Measurements from ENCODE around the gene TUBB1.
A peak's percentile ranks its signal among the peaks of the same experiment; 100 is the strongest.
"Not testable (repeated sequence)": the region's sequence is repeated elsewhere in the genome, so short reads cannot be mapped to it uniquely, and the experiment has no call there.

Gene TUBB1

GRCh38 chr20:59006167-59006863, 12.9 kb upstream of the TUBB1 start:
- no peak for DNase-seq
- no peak for ATAC-seq

GRCh38 chr20:59006864-59007664, 12.2 kb upstream of the TUBB1 start, which contains the start of gene CTSZ:
CTSZ (minus strand) TSS chr20:59007254; CDS start chr20:59007128, 126 bp downstream.
- ATAC-seq (peak; percentile 69), DNase-seq (peak; percentile 61)

GRCh38 chr20:59007665-59008511, 11.3 kb upstream of the TUBB1 start:
- ATAC-seq (no peak), DNase-seq (peak; percentile 45)

GRCh38 chr20:59008715-59009336, 10.4 kb upstream of the TUBB1 start:
- DNase-seq (no peak), ATAC-seq (no peak)

- DNase-seq (no peak), ATAC-seq (no peak)
These were observed 8.8 kb upstream of the TUBB1 start for GRCh38 chr20:59010321-59010994.

- no peak for DNase-seq
- no peak for ATAC-seq
These were observed 8.0 kb upstream of the TUBB1 start for GRCh38 chr20:59010995-59011873.

- ATAC-seq, DNase-seq: not testable (repeated sequence)
These were observed 7.4 kb upstream of the TUBB1 start for GRCh38 chr20:59011874-59012157.

GRCh38 chr20:59013031-59013951, 5.9 kb upstream of the TUBB1 start:
- no peak for ATAC-seq
- no peak for DNase-seq

- no peak for DNase-seq
- no peak for ATAC-seq
These were observed 5.1 kb upstream of the TUBB1 start for GRCh38 chr20:59013959-59014608.

GRCh38 chr20:59014680-59015389, 4.4 kb upstream of the TUBB1 start:
- no peak for DNase-seq

GRCh38 chr20:59015411-59015810, 3.8 kb upstream of the TUBB1 start:
- ATAC-seq, result no peak
- DNase-seq, result no peak

More at GRCh38 chr20:59014680-59015389, 4.4 kb upstream of the TUBB1 start:
- no peak for ATAC-seq

GRCh38 chr20:59015812-59016711, 3.2 kb upstream of the TUBB1 start:
- no peak for DNase-seq
- no peak for ATAC-seq

- DNase-seq (no peak), ATAC-seq (no peak)
These were observed 2.3 kb upstream of the TUBB1 start for GRCh38 chr20:59016795-59017492.

- DNase-seq (no peak), ATAC-seq (no peak)
These were observed 1.6 kb upstream of the TUBB1 start for GRCh38 chr20:59017493-59018231.

- DNase-seq, result no peak
- ATAC-seq, result no peak
These were observed 412 bp upstream of the TUBB1 start for GRCh38 chr20:59018817-59019216.

Measured in stimulated activated naive CD8-positive, alpha-beta T cell treated with anti-CD3 and anti-CD28 coated beads, Interleukin-15, Interleukin-2, amounts not matched to agents 100 U/mL and 50 U/mL, for 24 hours (primary cell).